ENCODE data around the gene AGAP1. TPM values are rescaled to one million over a fixed set of nuclear protein-coding genes. Genes with fewer than 3 reads are reported as not detected.

Gene AGAP1
- total RNA-seq, 1 donor from 2014 or later = 39.4 TPM

GRCh38 chr2:235537186-235537585 is 43.3 kb downstream of the AGAP1 start:
- Mint-ChIP-seq H3K9me3 (ENCODE audit: unreplicated experiment) (no peaks in the 10 kb centered on the region), H3K36me3 (ENCODE audit: low read depth, unreplicated experiment) (peaks cover 3% of the 10 kb centered on the region), H3K4me3 (ENCODE audit: unreplicated experiment) (no peak overlapping the region), H3K27me3 (ENCODE audit: low read depth, unreplicated experiment) (no peaks in the 10 kb centered on the region), H3K27ac (ENCODE audit: unreplicated experiment) (no peak overlapping the region), H3K4me1 (ENCODE audit: low read depth, unreplicated experiment) (no peaks in the 10 kb centered on the region)
- DNase-seq (ENCODE audit: low read depth) (no peak), FAIRE-seq (no peak)
- Histone ChIP-seq H3K9ac (ENCODE audit: low read length) (no peak overlapping the region), H3K9me3 (ENCODE audit: insufficient read depth, low read depth, low read length) (no peaks in the 10 kb centered on the region), H3K79me2 (ENCODE audit: insufficient read depth, low read length) (peaks cover 29% of the 10 kb centered on the region), H4K20me1 (ENCODE audit: insufficient read depth, low read length) (peaks cover 71% of the 10 kb centered on the region), H3K27me3 (ENCODE audit: insufficient read depth, low read length) (no peaks in the 10 kb centered on the region), H3K27ac (ENCODE audit: low read depth, low read length) (no peak overlapping the region), H2AFZ (ENCODE audit: low read depth, low read length) (no peak overlapping the region), H3K4me1 (ENCODE audit: insufficient read depth, low read length) (no peaks in the 10 kb centered on the region), H3K4me3 (ENCODE audit: insufficient read depth, low read depth, low read length) (no peak overlapping the region), H3K4me2 (ENCODE audit: low read length) (no peak overlapping the region), H3K36me3 (ENCODE audit: insufficient read depth, low read length) (no peaks in the 10 kb centered on the region)
- TF ChIP-seq, protein P1, sequence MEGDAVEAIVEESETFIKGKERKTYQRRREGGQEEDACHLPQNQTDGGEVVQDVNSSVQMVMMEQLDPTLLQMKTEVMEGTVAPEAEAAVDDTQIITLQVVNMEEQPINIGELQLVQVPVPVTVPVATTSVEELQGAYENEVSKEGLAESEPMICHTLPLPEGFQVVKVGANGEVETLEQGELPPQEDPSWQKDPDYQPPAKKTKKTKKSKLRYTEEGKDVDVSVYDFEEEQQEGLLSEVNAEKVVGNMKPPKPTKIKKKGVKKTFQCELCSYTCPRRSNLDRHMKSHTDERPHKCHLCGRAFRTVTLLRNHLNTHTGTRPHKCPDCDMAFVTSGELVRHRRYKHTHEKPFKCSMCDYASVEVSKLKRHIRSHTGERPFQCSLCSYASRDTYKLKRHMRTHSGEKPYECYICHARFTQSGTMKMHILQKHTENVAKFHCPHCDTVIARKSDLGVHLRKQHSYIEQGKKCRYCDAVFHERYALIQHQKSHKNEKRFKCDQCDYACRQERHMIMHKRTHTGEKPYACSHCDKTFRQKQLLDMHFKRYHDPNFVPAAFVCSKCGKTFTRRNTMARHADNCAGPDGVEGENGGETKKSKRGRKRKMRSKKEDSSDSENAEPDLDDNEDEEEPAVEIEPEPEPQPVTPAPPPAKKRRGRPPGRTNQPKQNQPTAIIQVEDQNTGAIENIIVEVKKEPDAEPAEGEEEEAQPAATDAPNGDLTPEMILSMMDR (IDR thresholded peaks at IDR 0.05; ENCODE audit: insufficient read depth, low read depth, low read length) = no peak
- TF ChIP-seq EZH2 (IDR thresholded peaks at IDR 0.05; ENCODE audit: insufficient read depth, low read length) = no peak

- no peaks in the 10 kb centered on the region for H3K9me3 Mint-ChIP-seq (ENCODE audit: unreplicated experiment)
- Histone ChIP-seq H3K27me3 (ENCODE audit: insufficient read depth, low read length) (no peaks in the 10 kb centered on the region), H4K20me1 (ENCODE audit: insufficient read depth, low read length) (peaks cover 70% of the 10 kb centered on the region), H3K36me3 (ENCODE audit: insufficient read depth, low read length) (no peaks in the 10 kb centered on the region), H3K4me1 (ENCODE audit: insufficient read depth, low read length) (no peaks in the 10 kb centered on the region), H3K4me3 (ENCODE audit: insufficient read depth, low read depth, low read length) (no peak overlapping the region), H3K79me2 (ENCODE audit: insufficient read depth, low read length) (peaks cover 29% of the 10 kb centered on the region), H2AFZ (ENCODE audit: low read depth, low read length) (no peak overlapping the region), H3K27ac (ENCODE audit: low read depth, low read length) (no peak overlapping the region), H3K4me2 (ENCODE audit: low read length) (no peak overlapping the region), H3K9me3 (ENCODE audit: insufficient read depth, low read depth, low read length) (no peaks in the 10 kb centered on the region), H3K9ac (ENCODE audit: low read length) (no peak overlapping the region)
- FAIRE-seq = no peak
- peaks cover 3% of the 10 kb centered on the region for H3K4me1 Mint-ChIP-seq (ENCODE audit: low read depth, unreplicated experiment)
- H3K27me3 Mint-ChIP-seq (ENCODE audit: low read depth, unreplicated experiment) = no peaks in the 10 kb centered on the region
- no peak for DNase-seq (ENCODE audit: low read depth)
- H3K4me3 Mint-ChIP-seq (ENCODE audit: unreplicated experiment) = no peak overlapping the region
- H3K27ac Mint-ChIP-seq (ENCODE audit: unreplicated experiment) = no peak overlapping the region
- no peak for TF ChIP-seq EZH2 (IDR thresholded peaks at IDR 0.05; ENCODE audit: insufficient read depth, low read length)
- TF ChIP-seq, protein P1 (IDR thresholded peaks at IDR 0.05; ENCODE audit: insufficient read depth, low read depth, low read length) = no peak
- peaks cover 3% of the 10 kb centered on the region for H3K36me3 Mint-ChIP-seq (ENCODE audit: low read depth, unreplicated experiment)
These were observed 43.7 kb downstream of the AGAP1 start for GRCh38 chr2:235537587-235537986.

GRCh38 chr2:235538144-235538639 is 44.3 kb downstream of the AGAP1 start:
- H3K27me3 Mint-ChIP-seq (ENCODE audit: low read depth, unreplicated experiment) = no peaks in the 10 kb centered on the region
- Histone ChIP-seq H3K36me3 (ENCODE audit: insufficient read depth, low read length) (no peaks in the 10 kb centered on the region), H3K4me1 (ENCODE audit: insufficient read depth, low read length) (no peaks in the 10 kb centered on the region), H2AFZ (ENCODE audit: low read depth, low read length) (no peak overlapping the region), H3K9ac (ENCODE audit: low read length) (no peak overlapping the region), H3K4me2 (ENCODE audit: low read length) (no peak overlapping the region), H3K27ac (ENCODE audit: low read depth, low read length) (no peak overlapping the region), H3K79me2 (ENCODE audit: insufficient read depth, low read length) (peaks cover 30% of the 10 kb centered on the region), H3K27me3 (ENCODE audit: insufficient read depth, low read length) (no peaks in the 10 kb centered on the region), H3K4me3 (ENCODE audit: insufficient read depth, low read depth, low read length) (no peak overlapping the region), H4K20me1 (ENCODE audit: insufficient read depth, low read length) (peaks cover 71% of the 10 kb centered on the region), H3K9me3 (ENCODE audit: insufficient read depth, low read depth, low read length) (no peaks in the 10 kb centered on the region)
- no peaks in the 10 kb centered on the region for H3K9me3 Mint-ChIP-seq (ENCODE audit: unreplicated experiment)
- no peak overlapping the region for H3K4me3 Mint-ChIP-seq (ENCODE audit: unreplicated experiment)
- no peak for DNase-seq (ENCODE audit: low read depth)
- no peak for TF ChIP-seq EZH2 (IDR thresholded peaks at IDR 0.05; ENCODE audit: insufficient read depth, low read length)
- TF ChIP-seq, protein P1 (IDR thresholded peaks at IDR 0.05; ENCODE audit: insufficient read depth, low read depth, low read length) = no peak
- FAIRE-seq = no peak
- H3K27ac Mint-ChIP-seq (ENCODE audit: unreplicated experiment) = no peak overlapping the region
- peaks cover 8% of the 10 kb centered on the region for H3K4me1 Mint-ChIP-seq (ENCODE audit: low read depth, unreplicated experiment)
- peaks cover 3% of the 10 kb centered on the region for H3K36me3 Mint-ChIP-seq (ENCODE audit: low read depth, unreplicated experiment)
